ENCODE results near the gene DPP7. TPM values are rescaled to one million over a fixed set of nuclear protein-coding genes. Genes with fewer than 3 reads are reported as not detected.
A peak's percentile ranks its signal among the peaks of the same experiment; 100 is the strongest.
"Not testable (repeated sequence)": the region's sequence is repeated elsewhere in the genome, so short reads cannot be mapped to it uniquely, and the experiment has no call there.

DPP7 gene
- total RNA-seq, 1 donor from 2014 or later: 117 TPM

- no peak for DNase-seq (ENCODE audit: low read depth in 2 of 2)
These were observed 33.7 kb upstream of the DPP7 start for GRCh38 chr9:137148242-137148641.

- no peak for DNase-seq (ENCODE audit: low read depth in 2 of 2)
These were observed 33.2 kb upstream of the DPP7 start for GRCh38 chr9:137147793-137148160.

- DNase-seq (ENCODE audit: low read depth in 2 of 2): no peak
These were observed 32.7 kb upstream of the DPP7 start for GRCh38 chr9:137147091-137147792.

GRCh38 chr9:137146527-137146918 is 32.0 kb upstream of the DPP7 start:
- DNase-seq (ENCODE audit: low read depth in 2 of 2): no peak

- no peak for DNase-seq (ENCODE audit: low read depth in 2 of 2)
These were observed 31.4 kb upstream of the DPP7 start for GRCh38 chr9:137145731-137146526.

GRCh38 chr9:137143459-137143858 is 28.9 kb upstream of the DPP7 start:
- no peak for DNase-seq (ENCODE audit: low read depth in 2 of 2)

GRCh38 chr9:137141976-137142936 is 27.7 kb upstream of the DPP7 start:
- no peak for DNase-seq (ENCODE audit: low read depth in 2 of 2)

GRCh38 chr9:137141050-137141810 is 26.7 kb upstream of the DPP7 start:
- DNase-seq (ENCODE audit: low read depth in 2 of 2): no peak

GRCh38 chr9:137140151-137141012 is 25.8 kb upstream of the DPP7 start:
- no peak for DNase-seq (ENCODE audit: low read depth in 2 of 2)

GRCh38 chr9:137139468-137140150 is 25.1 kb upstream of the DPP7 start:
- DNase-seq (ENCODE audit: low read depth in 2 of 2): no peak

GRCh38 chr9:137138722-137139467 is 24.4 kb upstream of the DPP7 start, which contains the start of gene GRIN1:
GRIN1 (plus strand) TSS chr9:137139154; CDS start chr9:137139487, 333 bp downstream.
- peak; percentile 43 to 59 for DNase-seq (ENCODE audit: low read depth in 2 of 2)

GRCh38 chr9:137138058-137138721 is 23.7 kb upstream of the DPP7 start:
- DNase-seq (ENCODE audit: low read depth in 2 of 2): no peak

- no peak for DNase-seq (ENCODE audit: low read depth in 2 of 2)
These were observed 22.5 kb upstream of the DPP7 start for GRCh38 chr9:137136881-137137607.

- DNase-seq (ENCODE audit: low read depth in 2 of 2): no peak
These were observed 21.8 kb upstream of the DPP7 start for GRCh38 chr9:137136261-137136880.

GRCh38 chr9:137135154-137135553 is 20.6 kb upstream of the DPP7 start:
- DNase-seq (ENCODE audit: low read depth in 2 of 2): not testable (repeated sequence)

- DNase-seq (ENCODE audit: low read depth in 2 of 2): no peak
These were observed 19.7 kb upstream of the DPP7 start for GRCh38 chr9:137134191-137134590.

- DNase-seq (ENCODE audit: low read depth in 2 of 2): peak in 1 of 2 donors; percentile 21
These were observed 15.7 kb upstream of the DPP7 start for GRCh38 chr9:137130176-137130755.
